ENCODE results near the gene HOXA5.
A peak's percentile ranks its signal among the peaks of the same experiment; 100 is the strongest.

Gene HOXA5

GRCh38 chr7:27101171-27101956 is 42.1 kb downstream of the HOXA5 start:
- Mint-ChIP-seq H3K27ac (no peak overlapping the region), H3K4me3 (no peak overlapping the region), H3K36me3 (ENCODE audit: low read depth) (peaks cover 10% of the 10 kb centered on the region), H3K4me1 (ENCODE audit: low read depth) (peaks cover 32% of the 10 kb centered on the region), H3K9me3 (no peaks in the 10 kb centered on the region), H3K27me3 (peaks cover 85% of the 10 kb centered on the region)

- Mint-ChIP-seq H3K4me3 (no peak overlapping the region), H3K4me1 (ENCODE audit: low read depth) (peaks cover 34% of the 10 kb centered on the region), H3K27ac (no peak overlapping the region), H3K9me3 (no peaks in the 10 kb centered on the region), H3K36me3 (ENCODE audit: low read depth) (peaks cover 10% of the 10 kb centered on the region), H3K27me3 (peaks cover 85% of the 10 kb centered on the region)
Observed at GRCh38 chr7:27100694-27101170, 42.7 kb downstream of the HOXA5 start.

GRCh38 chr7:27099453-27100370 is 43.8 kb downstream of the HOXA5 start:
- peaks cover 44% of the 10 kb centered on the region for H3K4me1 Mint-ChIP-seq (ENCODE audit: low read depth)
- no peak overlapping the region for H3K27ac Mint-ChIP-seq
- H3K4me3 Mint-ChIP-seq = no peak overlapping the region
- H3K27me3 Mint-ChIP-seq = peaks cover 85% of the 10 kb centered on the region
- no peaks in the 10 kb centered on the region for H3K9me3 Mint-ChIP-seq
- H3K36me3 Mint-ChIP-seq (ENCODE audit: low read depth) = peaks cover 10% of the 10 kb centered on the region

GRCh38 chr7:27098578-27099451 is 44.7 kb downstream of the HOXA5 start:
- Mint-ChIP-seq H3K9me3 (no peaks in the 10 kb centered on the region), H3K4me1 (ENCODE audit: low read depth) (peaks cover 47% of the 10 kb centered on the region), H3K27ac (no peak overlapping the region), H3K27me3 (peaks cover 85% of the 10 kb centered on the region), H3K36me3 (ENCODE audit: low read depth) (peaks cover 8% of the 10 kb centered on the region), H3K4me3 (no peak overlapping the region)

GRCh38 chr7:27097686-27098577 is 45.5 kb downstream of the HOXA5 start:
- Mint-ChIP-seq H3K4me3 (peak overlapping the region; percentile 82), H3K9me3 (no peaks in the 10 kb centered on the region), H3K36me3 (ENCODE audit: low read depth) (peaks cover 7% of the 10 kb centered on the region), H3K27ac (no peak overlapping the region), H3K4me1 (ENCODE audit: low read depth) (peaks cover 44% of the 10 kb centered on the region), H3K27me3 (peaks cover 83% of the 10 kb centered on the region)

GRCh38 chr7:27096768-27097514 is 46.5 kb downstream of the HOXA5 start:
- peak overlapping the region; percentile 82 for H3K4me3 Mint-ChIP-seq
- peaks cover 7% of the 10 kb centered on the region for H3K36me3 Mint-ChIP-seq (ENCODE audit: low read depth)
- H3K27me3 Mint-ChIP-seq = peaks cover 85% of the 10 kb centered on the region
- peaks cover 36% of the 10 kb centered on the region for H3K4me1 Mint-ChIP-seq (ENCODE audit: low read depth)
- no peaks in the 10 kb centered on the region for H3K9me3 Mint-ChIP-seq
- H3K27ac Mint-ChIP-seq = no peak overlapping the region

- H3K27me3 Mint-ChIP-seq = peaks cover 85% of the 10 kb centered on the region
- no peak within 1 kb of the TSS for H3K27ac Mint-ChIP-seq
- peak within 1 kb of the TSS; percentile 82 for H3K4me3 Mint-ChIP-seq
- peaks cover 32% of the 10 kb centered on the region for H3K4me1 Mint-ChIP-seq (ENCODE audit: low read depth)
- H3K9me3 Mint-ChIP-seq = no peaks in the 10 kb centered on the region
- H3K36me3 Mint-ChIP-seq (ENCODE audit: low read depth) = peaks cover 7% of the 10 kb centered on the region
Observed at GRCh38 chr7:27095897-27096767, 47.3 kb downstream of the HOXA5 start, which contains the start of gene HOXA1. Gene HOXA1 (minus strand): TSS chr7:27096000. CDS start chr7:27095912, 88 bp downstream.

- Mint-ChIP-seq H3K36me3 (ENCODE audit: low read depth) (peaks cover 1% of the 10 kb centered on the region), H3K9me3 (no peaks in the 10 kb centered on the region), H3K27me3 (peaks cover 85% of the 10 kb centered on the region), H3K4me1 (ENCODE audit: low read depth) (peaks cover 32% of the 10 kb centered on the region), H3K4me3 (peak overlapping the region; percentile 82), H3K27ac (no peak overlapping the region)
Observed at GRCh38 chr7:27095050-27095896, 48.2 kb downstream of the HOXA5 start.

GRCh38 chr7:27094304-27095049 is 49.0 kb downstream of the HOXA5 start:
- Mint-ChIP-seq H3K27me3 (peaks cover 85% of the 10 kb centered on the region), H3K4me1 (ENCODE audit: low read depth) (peaks cover 32% of the 10 kb centered on the region), H3K27ac (no peak overlapping the region), H3K4me3 (peak overlapping the region; percentile 82), H3K36me3 (ENCODE audit: low read depth) (no peaks in the 10 kb centered on the region), H3K9me3 (no peaks in the 10 kb centered on the region)

- Mint-ChIP-seq H3K27me3 (peaks cover 86% of the 10 kb centered on the region), H3K4me3 (no peak overlapping the region), H3K9me3 (no peaks in the 10 kb centered on the region), H3K36me3 (ENCODE audit: low read depth) (no peaks in the 10 kb centered on the region), H3K27ac (no peak overlapping the region), H3K4me1 (ENCODE audit: low read depth) (peaks cover 29% of the 10 kb centered on the region)
Observed at GRCh38 chr7:27093184-27093895, 50.1 kb downstream of the HOXA5 start.

GRCh38 chr7:27092819-27093110 is 50.7 kb downstream of the HOXA5 start:
- Mint-ChIP-seq H3K4me1 (ENCODE audit: low read depth) (peaks cover 23% of the 10 kb centered on the region), H3K9me3 (no peaks in the 10 kb centered on the region), H3K4me3 (no peak overlapping the region), H3K27ac (no peak overlapping the region), H3K27me3 (peaks cover 86% of the 10 kb centered on the region), H3K36me3 (ENCODE audit: low read depth) (no peaks in the 10 kb centered on the region)
